Effector memory CD4-positive, alpha-beta T cell (primary cell): ENCODE results near the gene ASXL3.

Experiments used
- DNase-seq, 3 donors: peaks; one replicate each; pipeline ENCODE4 v3.0.0-alpha.2; 2020
- H3K27ac ChIP-seq: 2 replicates; pipeline ENCODE4 v1.7.0; 2013; ENCODE audit warnings: mild to moderate bottlenecking, low read length, moderate library complexity; ENCODE audit not compliant: insufficient read depth, poor library complexity, severe bottlenecking
- H3K27me3 ChIP-seq: replicated peaks from 2 replicates; pipeline ENCODE4 v1.7.0; 2013; ENCODE audit warnings: mild to moderate bottlenecking, low read length; ENCODE audit not compliant: insufficient read depth, control insufficient read depth, poor library complexity, severe bottlenecking
- H3K36me3 ChIP-seq: 2 replicates; pipeline ENCODE4 v1.7.0; 2013; ENCODE audit warnings: mild to moderate bottlenecking, low read length, moderate library complexity; ENCODE audit not compliant: control insufficient read depth, insufficient read depth
- H3K4me1 ChIP-seq: 2 replicates; pipeline ENCODE4 v1.7.0; 2013; ENCODE audit warnings: low read length, mild to moderate bottlenecking; ENCODE audit not compliant: control insufficient read depth, insufficient read depth, poor library complexity, severe bottlenecking
- H3K4me3 ChIP-seq: 2 replicates; pipeline ENCODE4 v1.7.0; 2013; ENCODE audit warnings: low read length, low read depth, mild to moderate bottlenecking; ENCODE audit not compliant: insufficient read depth, poor library complexity, severe bottlenecking
- H3K9me3 ChIP-seq: 2 replicates; pipeline ENCODE4 v1.7.0; 2013; ENCODE audit warnings: mild to moderate bottlenecking, low read length, moderate library complexity; ENCODE audit not compliant: control insufficient read depth

The ASXL3 gene

GRCh38 chr18:33735428-33735827, 157.4 kb downstream of the ASXL3 start:
- H3K36me3 ChIP-seq, result no peaks in the 10 kb centered on the region
- no peaks in the 10 kb centered on the region for H3K9me3 ChIP-seq
- DNase-seq, result no peak
- no peak overlapping the region for H3K27ac ChIP-seq
- no peaks in the 10 kb centered on the region for H3K4me1 ChIP-seq
- no peak overlapping the region for H3K4me3 ChIP-seq
- H3K27me3 ChIP-seq, result no peaks in the 10 kb centered on the region

- no peaks in the 10 kb centered on the region for H3K36me3 ChIP-seq
- no peak overlapping the region for H3K27ac ChIP-seq
- H3K4me1 ChIP-seq, result no peaks in the 10 kb centered on the region
- no peak for DNase-seq
- H3K4me3 ChIP-seq, result no peak overlapping the region
- H3K27me3 ChIP-seq, result no peaks in the 10 kb centered on the region
- H3K9me3 ChIP-seq, result no peaks in the 10 kb centered on the region
Measured at GRCh38 chr18:33741760-33742159, 163.7 kb downstream of the ASXL3 start.

GRCh38 chr18:33744032-33744697, 166.1 kb downstream of the ASXL3 start:
- no peaks in the 10 kb centered on the region for H3K4me1 ChIP-seq
- H3K4me3 ChIP-seq, result no peak overlapping the region
- H3K36me3 ChIP-seq, result no peaks in the 10 kb centered on the region
- H3K27ac ChIP-seq, result no peak overlapping the region
- no peaks in the 10 kb centered on the region for H3K27me3 ChIP-seq
- no peak for DNase-seq
- no peaks in the 10 kb centered on the region for H3K9me3 ChIP-seq

- H3K27ac ChIP-seq, result no peak overlapping the region
- no peaks in the 10 kb centered on the region for H3K4me1 ChIP-seq
Measured at GRCh38 chr18:33745151-33745795, 167.3 kb downstream of the ASXL3 start.

GRCh38 chr18:33745871-33746545, 168.0 kb downstream of the ASXL3 start:
- H3K36me3 ChIP-seq, result no peaks in the 10 kb centered on the region
- no peaks in the 10 kb centered on the region for H3K9me3 ChIP-seq
- H3K27ac ChIP-seq, result no peak overlapping the region
- no peaks in the 10 kb centered on the region for H3K4me1 ChIP-seq
- DNase-seq, result no peak
- H3K4me3 ChIP-seq, result no peak overlapping the region
- H3K27me3 ChIP-seq, result no peaks in the 10 kb centered on the region

More at GRCh38 chr18:33745151-33745795, 167.3 kb downstream of the ASXL3 start:
- Histone ChIP-seq H3K9me3 (no peaks in the 10 kb centered on the region), H3K27me3 (no peaks in the 10 kb centered on the region), H3K4me3 (no peak overlapping the region), H3K36me3 (no peaks in the 10 kb centered on the region)
- DNase-seq, result no peak

- Histone ChIP-seq H3K4me1 (no peaks in the 10 kb centered on the region), H3K9me3 (no peaks in the 10 kb centered on the region), H3K36me3 (no peaks in the 10 kb centered on the region), H3K4me3 (no peak overlapping the region), H3K27ac (no peak overlapping the region), H3K27me3 (no peaks in the 10 kb centered on the region)
- DNase-seq, result no peak
Measured at GRCh38 chr18:33749834-33750233, 171.8 kb downstream of the ASXL3 start.

GRCh38 chr18:33750366-33750765, 172.3 kb downstream of the ASXL3 start:
- H3K4me1 ChIP-seq, result no peaks in the 10 kb centered on the region
- no peak overlapping the region for H3K27ac ChIP-seq
- H3K27me3 ChIP-seq, result no peaks in the 10 kb centered on the region
- no peak overlapping the region for H3K4me3 ChIP-seq
- H3K36me3 ChIP-seq, result no peaks in the 10 kb centered on the region
- H3K9me3 ChIP-seq, result no peaks in the 10 kb centered on the region
- no peak for DNase-seq

GRCh38 chr18:33751613-33752221, 173.7 kb downstream of the ASXL3 start:
- Histone ChIP-seq H3K4me1 (no peaks in the 10 kb centered on the region), H3K27me3 (no peaks in the 10 kb centered on the region), H3K27ac (no peak overlapping the region), H3K9me3 (no peaks in the 10 kb centered on the region), H3K36me3 (no peaks in the 10 kb centered on the region), H3K4me3 (no peak overlapping the region)
- no peak for DNase-seq

GRCh38 chr18:33755391-33755790, 177.4 kb downstream of the ASXL3 start:
- no peak overlapping the region for H3K4me3 ChIP-seq
- no peak overlapping the region for H3K27ac ChIP-seq
- no peaks in the 10 kb centered on the region for H3K36me3 ChIP-seq
- no peaks in the 10 kb centered on the region for H3K4me1 ChIP-seq
- no peaks in the 10 kb centered on the region for H3K27me3 ChIP-seq
- H3K9me3 ChIP-seq, result no peaks in the 10 kb centered on the region
- no peak for DNase-seq
